ENCODE data around the gene VPS54. TPM values are rescaled to one million over a fixed set of nuclear protein-coding genes. Genes with fewer than 3 reads are reported as not detected.

The VPS54 gene
- total RNA-seq, 6 donors from 2014 or later = 10.3 to 43.7 (median 21.7) TPM

DNA sequence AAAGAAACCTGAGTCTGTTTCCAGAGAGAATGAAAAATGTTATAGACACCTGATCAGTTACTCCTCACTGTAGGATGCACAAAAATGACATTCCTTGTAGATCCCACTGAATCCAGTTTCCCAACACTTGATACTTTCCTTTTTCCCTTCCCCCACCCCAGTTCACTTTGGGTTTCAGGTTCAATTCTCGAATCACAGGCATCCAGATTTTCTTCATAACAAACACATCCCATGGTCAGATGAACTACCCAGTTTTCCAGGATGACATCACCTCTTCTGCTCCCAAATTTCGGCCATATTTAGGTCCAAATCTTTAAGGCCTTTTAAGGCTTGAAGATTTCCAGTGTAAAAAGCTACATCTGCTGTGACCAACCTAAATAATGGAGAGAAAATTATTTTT, 126.1 kb downstream of the VPS54 start:
- no peak for TF ChIP-seq EP300 (IDR thresholded peaks at IDR 0.05)
- TF ChIP-seq POLR2A (IDR thresholded peaks at IDR 0.05) = no peak
- TF ChIP-seq, protein P1, sequence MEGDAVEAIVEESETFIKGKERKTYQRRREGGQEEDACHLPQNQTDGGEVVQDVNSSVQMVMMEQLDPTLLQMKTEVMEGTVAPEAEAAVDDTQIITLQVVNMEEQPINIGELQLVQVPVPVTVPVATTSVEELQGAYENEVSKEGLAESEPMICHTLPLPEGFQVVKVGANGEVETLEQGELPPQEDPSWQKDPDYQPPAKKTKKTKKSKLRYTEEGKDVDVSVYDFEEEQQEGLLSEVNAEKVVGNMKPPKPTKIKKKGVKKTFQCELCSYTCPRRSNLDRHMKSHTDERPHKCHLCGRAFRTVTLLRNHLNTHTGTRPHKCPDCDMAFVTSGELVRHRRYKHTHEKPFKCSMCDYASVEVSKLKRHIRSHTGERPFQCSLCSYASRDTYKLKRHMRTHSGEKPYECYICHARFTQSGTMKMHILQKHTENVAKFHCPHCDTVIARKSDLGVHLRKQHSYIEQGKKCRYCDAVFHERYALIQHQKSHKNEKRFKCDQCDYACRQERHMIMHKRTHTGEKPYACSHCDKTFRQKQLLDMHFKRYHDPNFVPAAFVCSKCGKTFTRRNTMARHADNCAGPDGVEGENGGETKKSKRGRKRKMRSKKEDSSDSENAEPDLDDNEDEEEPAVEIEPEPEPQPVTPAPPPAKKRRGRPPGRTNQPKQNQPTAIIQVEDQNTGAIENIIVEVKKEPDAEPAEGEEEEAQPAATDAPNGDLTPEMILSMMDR (IDR thresholded peaks at IDR 0.05) = no peak
- no peak for TF ChIP-seq POLR2AphosphoS5 (IDR thresholded peaks at IDR 0.05)
- ATAC-seq (ENCODE audit: low FRiP score in 2 of 2) (no peak), DNase-seq (no peak)
- Histone ChIP-seq H3K36me3 (peaks cover 0 to 69% (median 36%) of the 10 kb centered on the region in 4 donors), H3K9me3 (no peaks in the 10 kb centered on the region), H3K27ac (no peak overlapping the region), H3K4me3 (no peak overlapping the region), H3K4me1 (no peaks in the 10 kb centered on the region), H3K27me3 (no peaks in the 10 kb centered on the region)
- WGBS, 2 donors = 82 to 84% methylated on average over 2 of the region's 2 CpGs

DNA sequence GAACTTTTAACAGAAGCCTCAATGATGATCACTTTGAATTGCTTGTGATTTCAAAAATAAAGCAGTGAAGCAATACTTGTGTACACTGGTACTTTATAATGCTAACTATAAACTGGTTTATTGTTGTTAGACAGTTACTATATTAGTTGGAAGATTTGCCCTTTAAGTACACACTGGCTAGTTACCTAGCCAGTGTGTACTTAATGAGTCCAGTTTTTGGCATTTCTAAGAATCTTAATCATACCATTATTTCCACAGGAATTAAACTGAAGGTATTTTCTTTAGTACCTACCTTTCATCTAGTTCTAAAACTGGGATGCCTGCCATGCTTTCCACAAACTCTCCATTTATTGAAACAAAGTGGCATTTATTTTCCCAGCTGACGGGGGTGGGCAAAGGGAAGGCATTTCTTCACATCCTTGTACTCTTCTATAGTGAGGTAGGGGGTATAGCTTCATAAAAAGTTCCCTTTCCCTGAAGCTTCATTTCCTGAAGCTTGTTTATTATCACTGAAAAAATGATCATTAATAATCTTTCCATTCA, 127.7 kb downstream of the VPS54 start:
- 77 to 88% methylated on average over 1 of the region's 1 CpG for WGBS, 2 donors
- Histone ChIP-seq H3K27ac (peak overlapping the region in 1 of 4 donors; percentile 10), H3K27me3 (no peaks in the 10 kb centered on the region), H3K4me3 (no peak overlapping the region), H3K36me3 (peaks cover 0 to 75% (median 37%) of the 10 kb centered on the region in 4 donors), H3K9me3 (no peaks in the 10 kb centered on the region), H3K4me1 (no peaks in the 10 kb centered on the region)
- no peak for DNase-seq
- TF ChIP-seq, protein P1 (IDR thresholded peaks at IDR 0.05) = no peak
- TF ChIP-seq POLR2AphosphoS5 (IDR thresholded peaks at IDR 0.05) (no peak), EP300 (IDR thresholded peaks at IDR 0.05) (no peak), POLR2A (IDR thresholded peaks at IDR 0.05) (no peak)
- ATAC-seq (ENCODE audit: low FRiP score in 2 of 2) = no peak

DNA sequence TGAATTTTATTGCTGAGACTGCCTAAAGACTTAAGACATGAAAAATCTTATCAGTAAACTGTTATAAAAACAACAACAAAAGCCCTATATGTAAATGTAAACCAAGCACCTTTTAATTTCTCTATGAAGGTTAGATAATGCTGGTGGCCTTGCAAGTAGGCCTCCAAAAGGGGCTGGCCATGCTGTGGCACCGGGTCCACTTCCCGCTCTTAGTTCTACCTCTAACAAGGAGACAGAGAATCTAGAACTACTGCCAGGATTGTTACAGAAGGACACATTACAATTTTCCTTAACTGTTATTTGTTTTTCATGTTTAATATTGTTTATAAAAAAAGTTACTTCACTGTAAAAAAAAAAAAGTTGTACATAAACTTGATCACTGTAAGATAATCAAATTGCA, 128.6 kb downstream of the VPS54 start:
- ATAC-seq (ENCODE audit: low FRiP score in 2 of 2) (no peak), DNase-seq (no peak)
- Histone ChIP-seq H3K4me3 (no peak overlapping the region), H3K27me3 (no peaks in the 10 kb centered on the region), H3K9me3 (no peaks in the 10 kb centered on the region), H3K36me3 (peaks cover 5 to 84% (median 38%) of the 10 kb centered on the region in 4 donors), H3K27ac (no peak overlapping the region), H3K4me1 (no peaks in the 10 kb centered on the region)
- WGBS, 2 donors = 90 to 98% methylated on average over 2 of the region's 2 CpGs
- TF ChIP-seq POLR2AphosphoS5 (IDR thresholded peaks at IDR 0.05) (no peak), EP300 (IDR thresholded peaks at IDR 0.05) (no peak), POLR2A (IDR thresholded peaks at IDR 0.05) (no peak)
- TF ChIP-seq, protein P1 (IDR thresholded peaks at IDR 0.05) = no peak

DNA sequence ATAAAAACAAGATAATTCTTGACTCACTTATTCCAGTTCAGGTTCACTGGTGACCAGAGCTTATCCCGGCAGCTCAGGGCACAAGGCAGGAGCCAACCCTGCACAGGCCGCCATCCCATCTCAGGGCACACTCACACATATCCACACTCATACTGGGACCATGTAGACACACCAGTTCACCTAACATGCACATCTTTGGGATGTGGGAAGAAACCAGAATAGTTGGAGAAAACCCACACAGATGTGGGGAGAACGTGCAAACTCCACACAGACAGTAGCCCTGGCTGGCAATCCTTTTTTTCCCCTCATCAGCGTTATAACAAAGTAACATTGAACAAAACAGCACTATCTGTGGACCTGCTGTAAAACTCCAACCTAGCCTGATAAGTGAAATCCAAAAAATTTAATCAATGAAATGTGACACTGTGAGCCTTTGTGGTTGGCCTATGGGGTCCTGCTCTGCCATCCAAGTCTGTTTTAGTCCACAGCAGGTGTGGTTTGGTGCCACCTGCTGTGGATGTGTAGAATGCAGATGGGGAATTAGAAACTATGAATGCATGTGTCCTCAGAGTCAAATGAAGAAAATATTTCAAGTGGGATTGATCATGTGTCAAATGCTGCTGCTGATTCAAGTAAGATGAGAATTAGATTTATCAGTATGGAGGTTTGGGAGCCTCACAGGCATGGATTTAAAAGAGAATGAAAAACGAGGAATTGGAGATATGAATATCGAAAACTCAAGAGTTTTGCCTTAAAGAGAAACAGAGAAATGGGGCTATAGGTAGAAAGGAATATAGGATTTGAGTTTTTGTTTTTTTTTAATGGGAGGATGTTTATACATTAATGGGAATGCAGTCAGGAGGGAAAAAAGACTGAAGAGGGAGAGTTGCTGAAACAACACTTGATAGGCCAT, 130.5 kb downstream of the VPS54 start:
- TF ChIP-seq, protein P1 (IDR thresholded peaks at IDR 0.05) = peak; percentile 29 to 69 (median 59)
- no peak for TF ChIP-seq POLR2AphosphoS5 (IDR thresholded peaks at IDR 0.05)
- WGBS, 2 donors = 94 to 98% methylated on average over 6 of the region's 6 CpGs
- Histone ChIP-seq H3K4me3 (no peak overlapping the region), H3K27me3 (no peaks in the 10 kb centered on the region), H3K27ac (no peak overlapping the region), H3K9me3 (no peaks in the 10 kb centered on the region), H3K36me3 (peaks cover 9 to 93% (median 40%) of the 10 kb centered on the region in 4 donors), H3K4me1 (no peaks in the 10 kb centered on the region)
- peak; percentile 11 to 36 for DNase-seq
- ATAC-seq (ENCODE audit: low FRiP score in 2 of 2) = peak; percentile 43 to 48
